WTC11 (cell line): ENCODE measurements around the gene SEC16A. TPM values are rescaled to one million over a fixed set of nuclear protein-coding genes. Genes with fewer than 3 reads are reported as not detected.

ENCODE experiments used
- ATAC-seq: fragments of 200-7000 bp; cut with Tn5 transposase; 2 replicates; pipeline ENCODE4 v1.10.0; 2021; ENCODE audit warnings: mild to moderate bottlenecking, moderate library complexity
- CTCF ChIA-PET: fragments of 300-600 bp; sonication (Branson Sonifier 250); formaldehyde crosslinking; loops from one replicate; lab custom pipeline; 2021; ENCODE audit warnings: antibody characterized with exemption; lab: Charles Lee
- POLR2A ChIA-PET: fragments of 350-600 bp; sonication (Branson Sonifier 250); formaldehyde crosslinking; loops from one replicate; lab custom pipeline; 2021; ENCODE audit warnings: antibody characterized with exemption; lab: Charles Lee
- DNase-seq: peaks from one replicate; pipeline ENCODE4 v3.0.0; 2021; ENCODE audit warnings: low spot score
- H3K27ac Mint-ChIP-seq: 2 replicates; pipeline ENCODE4 v1.8.0; 2021; ENCODE audit warnings: mixed read lengths
- H3K27me3 Mint-ChIP-seq: 2 replicates; pipeline ENCODE4 v1.8.0; 2021; ENCODE audit warnings: low read depth, mild to moderate bottlenecking, moderate library complexity, mixed read lengths
- H3K36me3 Mint-ChIP-seq: 2 replicates; pipeline ENCODE4 v1.8.0; 2021; ENCODE audit warnings: mixed read lengths
- H3K4me1 Mint-ChIP-seq: 2 replicates; pipeline ENCODE4 v1.8.0; 2022; ENCODE audit warnings: mixed read lengths
- H3K4me3 Mint-ChIP-seq: 2 replicates; pipeline ENCODE4 v1.8.0; 2021; ENCODE audit warnings: mild to moderate bottlenecking, moderate library complexity, mixed read lengths
- H3K9me3 Mint-ChIP-seq: 2 replicates; pipeline ENCODE4 v1.8.0; 2021; ENCODE audit warnings: mixed read lengths
- CREB1 ChIP-seq: sonication (generic); formaldehyde crosslinking; IDR thresholded peaks from 2 replicates; pipeline ENCODE4 v1.8.0; 2023; ENCODE audit warnings: mild to moderate bottlenecking, missing genetic modification reagents
- ESRRA ChIP-seq: sonication (generic); formaldehyde crosslinking; IDR thresholded peaks from 2 replicates; pipeline ENCODE4 v1.8.1; 2022; ENCODE audit warnings: mild to moderate bottlenecking, missing genetic modification reagents, borderline replicate concordance
- GABPB1 ChIP-seq: sonication (generic); formaldehyde crosslinking; IDR thresholded peaks from 2 replicates; pipeline ENCODE4 v1.8.1; 2023; ENCODE audit warnings: mild to moderate bottlenecking, missing genetic modification reagents
- GRHL2 ChIP-seq: fragments of 250-450 bp; sonication (Bioruptor Pico); IDR thresholded peaks from 2 replicates; pipeline ENCODE4 v1.8.0; 2022; ENCODE audit warnings: mild to moderate bottlenecking, moderate library complexity; ENCODE audit not compliant: insufficient replicate concordance, severe bottlenecking
- HMGA2 ChIP-seq: fragments of 250-450 bp; sonication (Bioruptor Pico); IDR thresholded peaks from 2 replicates; pipeline ENCODE4 v1.4.0; 2021; ENCODE audit warnings: mild to moderate bottlenecking, moderate library complexity
- IRF2 ChIP-seq: sonication (generic); formaldehyde crosslinking; IDR thresholded peaks from 2 replicates; pipeline ENCODE4 v1.8.0; 2022; ENCODE audit warnings: low read depth, missing genetic modification reagents, borderline replicate concordance
- JAZF1 ChIP-seq: fragments of 250-450 bp; sonication (Bioruptor Pico); IDR thresholded peaks from 2 replicates; pipeline ENCODE4 v1.9.0; 2021; ENCODE audit warnings: moderate library complexity, mild to moderate bottlenecking, inconsistent platforms
- JUN ChIP-seq: sonication (generic); formaldehyde crosslinking; IDR thresholded peaks from 2 replicates; pipeline ENCODE4 v1.8.0; 2023; ENCODE audit warnings: mild to moderate bottlenecking, missing genetic modification reagents
- NFYB ChIP-seq: sonication (generic); formaldehyde crosslinking; conservative IDR thresholded peaks from 2 replicates; pipeline ENCODE4 v1.8.0; 2022; ENCODE audit warnings: low read depth, missing genetic modification reagents
- OVOL2 ChIP-seq: fragments of 250-450 bp; sonication (Bioruptor Pico); IDR thresholded peaks from 2 replicates; pipeline ENCODE4 v1.9.0; 2021; ENCODE audit warnings: mild to moderate bottlenecking, borderline replicate concordance
- PRRX2 ChIP-seq: fragments of 250-450 bp; sonication (Bioruptor Pico); IDR thresholded peaks from 2 replicates; pipeline ENCODE4 v1.8.0; 2021; ENCODE audit warnings: mild to moderate bottlenecking
- RELA ChIP-seq: sonication (generic); formaldehyde crosslinking; IDR thresholded peaks from 2 replicates; pipeline ENCODE4 v1.8.1; 2022; ENCODE audit warnings: missing genetic modification reagents, mild to moderate bottlenecking, borderline replicate concordance
- RORB ChIP-seq: fragments of 250-450 bp; sonication (Bioruptor Pico); IDR thresholded peaks from 2 replicates; pipeline ENCODE4 v1.9.0; 2021; ENCODE audit warnings: mild to moderate bottlenecking
- SOX15 ChIP-seq: fragments of 250-450 bp; sonication (Bioruptor Pico); IDR thresholded peaks from 2 replicates; pipeline ENCODE4 v1.9.0; 2021; ENCODE audit warnings: mild to moderate bottlenecking
- TEAD4 ChIP-seq: sonication (generic); formaldehyde crosslinking; IDR thresholded peaks from 2 replicates; pipeline ENCODE4 v1.8.0; 2022; ENCODE audit warnings: mild to moderate bottlenecking, missing genetic modification reagents
- ZBTB21 ChIP-seq: sonication (generic); formaldehyde crosslinking; IDR thresholded peaks from 2 replicates; pipeline ENCODE4 v1.8.1; 2023; ENCODE audit warnings: mild to moderate bottlenecking, missing genetic modification reagents, borderline replicate concordance
- ZNF121 ChIP-seq: sonication (generic); formaldehyde crosslinking; IDR thresholded peaks from 2 replicates; pipeline ENCODE4 v1.8.0; 2023; ENCODE audit warnings: missing genetic modification reagents
- ZNF219 ChIP-seq: sonication (generic); formaldehyde crosslinking; IDR thresholded peaks from 2 replicates; pipeline ENCODE4 v1.8.0; 2023; ENCODE audit warnings: missing genetic modification reagents, mild to moderate bottlenecking, borderline replicate concordance
- ZNF232 ChIP-seq: sonication (generic); formaldehyde crosslinking; IDR thresholded peaks from 2 replicates; pipeline ENCODE4 v1.8.0; 2022; ENCODE audit warnings: mild to moderate bottlenecking, missing genetic modification reagents
- ZNF317 ChIP-seq: sonication (generic); formaldehyde crosslinking; IDR thresholded peaks from 2 replicates; pipeline ENCODE4 v1.8.1; 2023; ENCODE audit warnings: low read depth, mild to moderate bottlenecking, moderate library complexity, missing genetic modification reagents, borderline replicate concordance
- ZNF396 ChIP-seq: fragments of 250-450 bp; sonication (Bioruptor Pico); IDR thresholded peaks from 2 replicates; pipeline ENCODE4 v1.8.0; 2021; ENCODE audit warnings: mild to moderate bottlenecking, moderate library complexity, borderline replicate concordance
- total RNA-seq: library from RNA; stranded (reverse); gene quantifications from 3 replicates; pipeline ENCODE4 v1.2.3, GENCODE V29; 2021
- TF ChIP-seq, protein P1 (sequence below): sonication (generic); formaldehyde crosslinking; IDR thresholded peaks from 2 replicates; pipeline ENCODE4 v1.8.1; 2023; ENCODE audit warnings: mild to moderate bottlenecking, missing genetic modification reagents, borderline replicate concordance
- TF ChIP-seq, protein P2 (sequence below): sonication (generic); formaldehyde crosslinking; IDR thresholded peaks from 2 replicates; pipeline ENCODE4 v1.8.0; 2022; ENCODE audit warnings: mild to moderate bottlenecking, missing genetic modification reagents
- TF ChIP-seq, protein P3 (sequence below): sonication (generic); formaldehyde crosslinking; IDR thresholded peaks from 2 replicates; pipeline ENCODE4 v1.8.1; 2022; ENCODE audit warnings: low read depth, mild to moderate bottlenecking, moderate library complexity, missing genetic modification reagents, borderline replicate concordance
- TF ChIP-seq, protein P4 (sequence below): fragments of 250-450 bp; sonication (Bioruptor Pico); conservative IDR thresholded peaks from 2 replicates; pipeline ENCODE4 v1.9.0; 2021; ENCODE audit warnings: mild to moderate bottlenecking

The SEC16A gene
- total RNA-seq, 1 experiment from 2014 or later, result 70.9 TPM

DNA sequence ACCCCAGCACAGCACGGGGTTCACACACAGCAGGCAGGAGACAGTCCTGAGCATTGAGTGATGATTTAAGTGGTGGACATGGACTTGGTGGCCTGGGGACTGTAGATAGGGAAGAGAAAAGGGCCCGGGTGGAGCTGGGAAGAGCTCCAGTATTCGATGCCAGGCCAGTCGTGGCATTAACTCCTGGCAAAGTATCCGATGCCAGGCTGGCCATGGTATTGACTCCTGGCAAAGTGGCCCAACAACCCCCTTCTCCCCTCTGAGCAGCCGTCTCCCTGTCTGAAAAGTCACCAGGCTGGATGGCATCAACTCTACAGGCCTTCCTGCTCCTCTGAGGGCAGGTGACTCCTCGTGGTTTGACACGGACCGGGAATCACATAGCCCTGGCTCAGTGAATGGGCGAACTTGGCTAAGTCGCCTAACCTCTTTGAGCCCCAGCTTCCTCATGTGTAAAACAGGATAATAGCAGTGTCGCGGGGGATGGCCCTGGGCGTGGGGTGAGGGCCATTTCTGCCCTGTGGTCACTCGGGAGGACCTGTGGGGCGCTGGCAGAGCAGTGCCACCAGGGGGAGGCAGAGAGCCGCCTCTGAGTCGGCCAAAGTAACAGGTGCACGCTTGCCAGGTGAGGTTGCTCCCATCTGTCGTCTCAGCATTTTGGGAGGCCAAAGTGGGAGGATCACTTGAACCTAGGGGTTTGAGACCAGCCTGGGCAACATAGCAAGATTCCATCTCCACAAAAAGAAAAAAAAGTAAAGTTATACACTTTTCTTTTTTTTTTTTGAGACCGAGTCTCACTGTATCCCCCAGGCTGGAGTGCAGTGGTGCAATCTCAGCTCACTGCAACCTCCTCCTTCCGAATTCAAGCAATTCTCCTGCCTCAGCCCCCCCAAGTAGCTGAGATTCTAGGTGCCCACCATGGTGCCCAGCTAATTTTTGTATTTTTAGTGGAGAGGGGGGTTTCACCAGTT lies 5.7 kb upstream of the SEC16A start (continued):
- TF ChIP-seq, protein P1, sequence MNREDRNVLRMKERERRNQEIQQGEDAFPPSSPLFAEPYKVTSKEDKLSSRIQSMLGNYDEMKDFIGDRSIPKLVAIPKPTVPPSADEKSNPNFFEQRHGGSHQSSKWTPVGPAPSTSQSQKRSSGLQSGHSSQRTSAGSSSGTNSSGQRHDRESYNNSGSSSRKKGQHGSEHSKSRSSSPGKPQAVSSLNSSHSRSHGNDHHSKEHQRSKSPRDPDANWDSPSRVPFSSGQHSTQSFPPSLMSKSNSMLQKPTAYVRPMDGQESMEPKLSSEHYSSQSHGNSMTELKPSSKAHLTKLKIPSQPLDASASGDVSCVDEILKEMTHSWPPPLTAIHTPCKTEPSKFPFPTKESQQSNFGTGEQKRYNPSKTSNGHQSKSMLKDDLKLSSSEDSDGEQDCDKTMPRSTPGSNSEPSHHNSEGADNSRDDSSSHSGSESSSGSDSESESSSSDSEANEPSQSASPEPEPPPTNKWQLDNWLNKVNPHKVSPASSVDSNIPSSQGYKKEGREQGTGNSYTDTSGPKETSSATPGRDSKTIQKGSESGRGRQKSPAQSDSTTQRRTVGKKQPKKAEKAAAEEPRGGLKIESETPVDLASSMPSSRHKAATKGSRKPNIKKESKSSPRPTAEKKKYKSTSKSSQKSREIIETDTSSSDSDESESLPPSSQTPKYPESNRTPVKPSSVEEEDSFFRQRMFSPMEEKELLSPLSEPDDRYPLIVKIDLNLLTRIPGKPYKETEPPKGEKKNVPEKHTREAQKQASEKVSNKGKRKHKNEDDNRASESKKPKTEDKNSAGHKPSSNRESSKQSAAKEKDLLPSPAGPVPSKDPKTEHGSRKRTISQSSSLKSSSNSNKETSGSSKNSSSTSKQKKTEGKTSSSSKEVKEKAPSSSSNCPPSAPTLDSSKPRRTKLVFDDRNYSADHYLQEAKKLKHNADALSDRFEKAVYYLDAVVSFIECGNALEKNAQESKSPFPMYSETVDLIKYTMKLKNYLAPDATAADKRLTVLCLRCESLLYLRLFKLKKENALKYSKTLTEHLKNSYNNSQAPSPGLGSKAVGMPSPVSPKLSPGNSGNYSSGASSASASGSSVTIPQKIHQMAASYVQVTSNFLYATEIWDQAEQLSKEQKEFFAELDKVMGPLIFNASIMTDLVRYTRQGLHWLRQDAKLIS, result no peak

DNA sequence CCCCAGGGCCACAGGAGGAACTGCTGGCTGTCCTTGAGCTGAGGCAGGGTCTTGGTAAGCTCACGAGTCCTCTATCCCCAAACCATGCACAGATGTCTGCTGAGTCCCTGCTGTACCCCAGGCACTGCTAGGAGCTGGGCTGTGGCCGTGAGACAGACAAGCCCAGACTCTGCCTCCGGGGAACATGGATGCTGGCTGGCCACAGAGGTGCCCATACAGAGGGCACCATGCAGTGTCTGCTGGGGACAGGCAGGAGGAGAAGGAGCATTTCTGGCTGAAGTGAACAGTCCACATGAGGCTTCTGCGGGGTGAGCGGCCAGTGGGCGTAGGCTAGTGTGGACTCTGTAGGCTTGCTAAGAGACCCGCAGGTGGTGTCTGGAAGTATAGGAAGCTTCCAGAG lies 4.8 kb upstream of the SEC16A start:
- peaks cover 4% of the 10 kb centered on the region for H3K4me1 Mint-ChIP-seq
- no peak for ATAC-seq
- TF ChIP-seq NFYB (CRISPR knock-in tag), result no peak
- TF ChIP-seq ZNF317 (CRISPR knock-in tag), result no peak
- TF ChIP-seq ZNF121 (CRISPR knock-in tag), result no peak
- no peak for TF ChIP-seq OVOL2 (CRISPR knock-in tag)
- no peak for TF ChIP-seq RELA (CRISPR knock-in tag)
- no peak for TF ChIP-seq ESRRA (CRISPR knock-in tag)
- TF ChIP-seq ZNF219 (CRISPR knock-in tag), result no peak
- TF ChIP-seq JUN (CRISPR knock-in tag), result no peak
- no peak for TF ChIP-seq ZNF396 (CRISPR knock-in tag)
- no peak for TF ChIP-seq CREB1 (CRISPR knock-in tag)
- no peak for TF ChIP-seq HMGA2
- TF ChIP-seq TEAD4, result no peak
- TF ChIP-seq ZBTB21 (CRISPR knock-in tag), result no peak
- no peak for TF ChIP-seq RORB (CRISPR knock-in tag)
- no peak for TF ChIP-seq PRRX2 (CRISPR knock-in tag)
- TF ChIP-seq GRHL2 (CRISPR knock-in tag), result no peak
- TF ChIP-seq, protein P2, sequence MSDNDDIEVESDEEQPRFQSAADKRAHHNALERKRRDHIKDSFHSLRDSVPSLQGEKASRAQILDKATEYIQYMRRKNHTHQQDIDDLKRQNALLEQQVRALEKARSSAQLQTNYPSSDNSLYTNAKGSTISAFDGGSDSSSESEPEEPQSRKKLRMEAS (CRISPR knock-in tag), result no peak
- TF ChIP-seq, all 79 proteins: peak for 0
- Mint-ChIP-seq H3K27ac (no peak overlapping the region), H3K27me3 (no peaks in the 10 kb centered on the region), H3K36me3 (no peaks in the 10 kb centered on the region), H3K4me3 (no peak overlapping the region), H3K9me3 (peaks cover 2% of the 10 kb centered on the region; the same call in 1 of the 2 replicates)
- ChIA-PET POLR2A (no interaction called here), CTCF (interaction anchor here (1.2 to 9.1 kb wide), 8 partner anchors 84 to 204 kb away, joined by 5 to 163 read pairs (median 11); no protein-coding TSS in a partner anchor)
- no peak for DNase-seq

DNA sequence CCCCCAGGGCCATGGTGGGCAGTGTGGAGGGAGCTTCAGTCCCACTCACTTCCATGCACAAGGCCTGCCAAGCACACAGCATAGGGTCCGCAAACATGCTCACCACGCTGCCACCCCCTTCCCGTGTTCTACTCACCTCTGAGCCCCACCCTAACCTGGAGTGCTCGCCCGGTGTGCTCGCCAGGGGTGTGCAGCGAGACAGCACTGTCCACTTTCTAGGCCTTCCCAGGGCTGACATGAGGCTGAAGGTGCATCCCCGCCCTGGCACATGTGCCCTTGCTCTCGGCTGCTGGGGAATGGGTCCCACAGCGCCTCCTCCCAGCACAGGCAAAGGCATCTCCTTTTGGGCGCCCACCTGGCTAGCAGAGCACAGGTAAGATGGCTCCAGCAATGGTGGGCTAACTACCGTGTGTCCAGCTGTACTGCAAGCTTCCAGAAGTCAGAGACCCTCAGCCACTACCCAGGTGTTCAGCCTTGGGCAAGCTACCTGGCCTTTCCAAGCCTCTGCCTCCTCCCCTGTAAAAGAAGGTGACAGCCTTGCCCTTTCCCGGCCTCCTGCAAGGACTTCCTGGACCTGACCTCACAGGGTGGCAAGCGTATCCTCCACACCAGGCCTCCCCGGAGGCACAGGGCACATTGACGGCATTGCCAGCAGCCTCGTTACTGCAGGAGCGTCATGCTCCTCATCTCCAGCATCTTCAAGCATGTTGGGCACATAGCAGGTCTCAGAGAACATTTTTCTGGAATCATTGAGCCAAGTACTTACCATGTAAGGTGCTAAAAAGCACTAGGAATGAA lies 4.2 kb upstream of the SEC16A start:
- Mint-ChIP-seq H3K27me3 (no peaks in the 10 kb centered on the region), H3K27ac (no peak overlapping the region), H3K9me3 (no peaks in the 10 kb centered on the region), H3K4me3 (no peak overlapping the region), H3K36me3 (no peaks in the 10 kb centered on the region), H3K4me1 (peaks cover 8% of the 10 kb centered on the region)
- CTCF ChIA-PET, result interaction anchor here (0.6 to 9.1 kb wide), 7 partner anchors 35 to 205 kb away, joined by 3 to 163 read pairs (median 16); no protein-coding TSS in a partner anchor
- no peak for DNase-seq
- no peak for ATAC-seq
- POLR2A ChIA-PET, result no interaction called here
- TF ChIP-seq ZNF232 (CRISPR knock-in tag), result no peak
- TF ChIP-seq, protein P3, sequence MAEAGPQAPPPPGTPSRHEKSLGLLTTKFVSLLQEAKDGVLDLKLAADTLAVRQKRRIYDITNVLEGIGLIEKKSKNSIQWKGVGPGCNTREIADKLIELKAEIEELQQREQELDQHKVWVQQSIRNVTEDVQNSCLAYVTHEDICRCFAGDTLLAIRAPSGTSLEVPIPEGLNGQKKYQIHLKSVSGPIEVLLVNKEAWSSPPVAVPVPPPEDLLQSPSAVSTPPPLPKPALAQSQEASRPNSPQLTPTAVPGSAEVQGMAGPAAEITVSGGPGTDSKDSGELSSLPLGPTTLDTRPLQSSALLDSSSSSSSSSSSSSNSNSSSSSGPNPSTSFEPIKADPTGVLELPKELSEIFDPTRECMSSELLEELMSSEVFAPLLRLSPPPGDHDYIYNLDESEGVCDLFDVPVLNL (CRISPR knock-in tag), result no peak
- no peak for TF ChIP-seq JUN (CRISPR knock-in tag)
- no peak for TF ChIP-seq JAZF1 (CRISPR knock-in tag)
- TF ChIP-seq SOX15 (CRISPR knock-in tag), result no peak
- TF ChIP-seq, protein P4, sequence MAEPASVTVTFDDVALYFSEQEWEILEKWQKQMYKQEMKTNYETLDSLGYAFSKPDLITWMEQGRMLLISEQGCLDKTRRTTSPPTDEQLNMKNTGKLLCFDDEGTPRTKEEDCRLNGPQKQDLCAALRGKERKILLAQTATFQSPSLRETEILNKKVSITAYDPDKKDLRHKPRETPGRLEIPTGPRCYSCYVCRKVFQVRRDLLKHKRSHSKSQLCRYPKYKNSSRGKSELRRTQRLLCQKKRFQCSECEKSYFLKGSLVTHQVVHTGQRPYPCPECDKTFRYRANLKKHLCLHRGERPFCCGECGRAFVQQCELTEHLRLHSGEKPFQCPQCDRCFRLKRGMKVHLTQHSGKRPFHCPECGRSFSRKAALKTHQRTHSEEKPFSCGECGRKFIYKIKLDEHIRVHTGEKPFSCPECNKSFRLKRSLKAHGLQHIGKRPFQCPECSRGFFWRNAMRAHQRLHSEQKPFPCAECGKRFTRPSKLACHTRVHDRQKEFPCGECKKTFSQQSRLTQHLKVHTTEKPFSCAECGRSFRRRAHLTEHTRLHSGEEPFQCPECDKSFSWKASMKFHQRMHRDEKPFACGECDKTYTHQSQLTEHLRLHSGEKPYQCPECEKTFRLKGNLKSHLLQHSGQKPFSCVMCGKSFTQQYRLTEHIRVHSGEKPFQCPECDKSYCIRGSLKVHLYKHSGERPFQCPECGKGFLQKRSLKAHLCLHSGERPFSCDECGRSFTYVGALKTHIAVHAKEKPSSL (CRISPR knock-in tag), result no peak
- TF ChIP-seq PRRX2 (CRISPR knock-in tag), result no peak
- no peak for TF ChIP-seq GABPB1 (CRISPR knock-in tag)
- no peak for TF ChIP-seq IRF2 (CRISPR knock-in tag)
